ENCODE measurements around the gene TYRO3.
"Not testable (repeated sequence)": the region's sequence is repeated elsewhere in the genome, so short reads cannot be mapped to it uniquely, and the experiment has no call there.

DNA sequence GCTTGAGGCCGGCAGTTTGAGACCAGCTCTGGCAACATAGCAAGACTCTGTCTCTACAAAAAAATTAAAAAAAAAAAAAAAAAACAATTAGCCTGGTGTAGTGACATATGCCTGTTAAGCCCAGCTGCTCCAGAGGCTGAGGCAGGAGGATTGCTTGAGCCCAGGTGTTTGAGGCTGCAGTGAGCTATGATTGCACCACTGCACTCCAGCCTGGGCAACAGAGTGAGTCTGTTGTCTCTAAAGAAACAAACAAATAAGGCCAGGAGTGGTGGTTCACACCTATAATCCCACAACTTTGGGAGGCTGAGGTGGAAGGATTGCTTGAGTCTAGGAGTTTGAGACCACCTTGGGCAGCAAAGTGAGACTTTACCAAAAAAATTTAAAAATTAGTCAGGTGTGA, 10.2 kb downstream of the TYRO3 start:
- TF ChIP-seq, protein P1, sequence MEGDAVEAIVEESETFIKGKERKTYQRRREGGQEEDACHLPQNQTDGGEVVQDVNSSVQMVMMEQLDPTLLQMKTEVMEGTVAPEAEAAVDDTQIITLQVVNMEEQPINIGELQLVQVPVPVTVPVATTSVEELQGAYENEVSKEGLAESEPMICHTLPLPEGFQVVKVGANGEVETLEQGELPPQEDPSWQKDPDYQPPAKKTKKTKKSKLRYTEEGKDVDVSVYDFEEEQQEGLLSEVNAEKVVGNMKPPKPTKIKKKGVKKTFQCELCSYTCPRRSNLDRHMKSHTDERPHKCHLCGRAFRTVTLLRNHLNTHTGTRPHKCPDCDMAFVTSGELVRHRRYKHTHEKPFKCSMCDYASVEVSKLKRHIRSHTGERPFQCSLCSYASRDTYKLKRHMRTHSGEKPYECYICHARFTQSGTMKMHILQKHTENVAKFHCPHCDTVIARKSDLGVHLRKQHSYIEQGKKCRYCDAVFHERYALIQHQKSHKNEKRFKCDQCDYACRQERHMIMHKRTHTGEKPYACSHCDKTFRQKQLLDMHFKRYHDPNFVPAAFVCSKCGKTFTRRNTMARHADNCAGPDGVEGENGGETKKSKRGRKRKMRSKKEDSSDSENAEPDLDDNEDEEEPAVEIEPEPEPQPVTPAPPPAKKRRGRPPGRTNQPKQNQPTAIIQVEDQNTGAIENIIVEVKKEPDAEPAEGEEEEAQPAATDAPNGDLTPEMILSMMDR (IDR thresholded peaks at IDR 0.05) = not testable (repeated sequence)
- not testable (repeated sequence) for TF ChIP-seq POLR2A (IDR thresholded peaks at IDR 0.05)

Data from heart left ventricle (tissue), 13 donors.